Peyer's patch (tissue), 4 donors: ENCODE data around the gene RTP3.

Source experiments
- POLR2A ChIP-seq, 2 donors: fragments of 450-650 bp; IDR thresholded peaks; one replicate each; pipeline ENCODE4 v1.5.1; 2017; ENCODE audit warnings: antibody characterized with exemption in 2 of 2, mild to moderate bottlenecking in 2 of 2, moderate library complexity in 2 of 2
- TF ChIP-seq, protein P1 (sequence below), 6 experiments: fragments of 450-650 bp in 4 of 6; fragments of 200-600 bp in 2 of 6; sonication (generic) in 1 of 6; IDR thresholded peaks; one replicate each; pipeline ENCODE4 v1.5.1; 2017 to 2019; ENCODE audit warnings: antibody characterized with exemption in 6 of 6, mild to moderate bottlenecking in 3 of 6, moderate library complexity in 1 of 6

DNA sequence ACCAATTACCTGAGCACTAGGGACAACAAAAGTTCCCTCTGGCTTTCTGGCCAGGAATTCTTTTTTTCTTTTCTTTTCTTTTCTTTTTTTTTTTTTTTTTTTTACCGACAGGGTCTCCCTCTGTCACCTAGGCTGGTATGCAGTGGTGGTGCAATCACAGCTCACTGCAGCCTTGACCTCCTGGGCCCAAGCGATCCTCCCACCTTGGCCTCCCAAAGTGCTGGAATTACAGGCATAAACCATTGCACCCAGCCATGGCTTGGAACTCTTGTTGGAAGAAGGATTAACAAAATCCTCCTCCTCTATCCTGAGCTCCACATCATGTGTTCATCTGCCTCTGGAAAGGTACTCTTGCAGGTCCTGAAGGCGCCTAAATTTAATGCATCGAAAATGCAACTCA is 30.2 kb upstream of the RTP3 start:
- TF ChIP-seq, protein P1, sequence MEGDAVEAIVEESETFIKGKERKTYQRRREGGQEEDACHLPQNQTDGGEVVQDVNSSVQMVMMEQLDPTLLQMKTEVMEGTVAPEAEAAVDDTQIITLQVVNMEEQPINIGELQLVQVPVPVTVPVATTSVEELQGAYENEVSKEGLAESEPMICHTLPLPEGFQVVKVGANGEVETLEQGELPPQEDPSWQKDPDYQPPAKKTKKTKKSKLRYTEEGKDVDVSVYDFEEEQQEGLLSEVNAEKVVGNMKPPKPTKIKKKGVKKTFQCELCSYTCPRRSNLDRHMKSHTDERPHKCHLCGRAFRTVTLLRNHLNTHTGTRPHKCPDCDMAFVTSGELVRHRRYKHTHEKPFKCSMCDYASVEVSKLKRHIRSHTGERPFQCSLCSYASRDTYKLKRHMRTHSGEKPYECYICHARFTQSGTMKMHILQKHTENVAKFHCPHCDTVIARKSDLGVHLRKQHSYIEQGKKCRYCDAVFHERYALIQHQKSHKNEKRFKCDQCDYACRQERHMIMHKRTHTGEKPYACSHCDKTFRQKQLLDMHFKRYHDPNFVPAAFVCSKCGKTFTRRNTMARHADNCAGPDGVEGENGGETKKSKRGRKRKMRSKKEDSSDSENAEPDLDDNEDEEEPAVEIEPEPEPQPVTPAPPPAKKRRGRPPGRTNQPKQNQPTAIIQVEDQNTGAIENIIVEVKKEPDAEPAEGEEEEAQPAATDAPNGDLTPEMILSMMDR (IDR thresholded peaks at IDR 0.05): no peak
- no peak for TF ChIP-seq POLR2A (IDR thresholded peaks at IDR 0.05)
